Gastrocnemius medialis (tissue), 4 donors: ENCODE data around the gene SCARB1.

Experiments
- CTCF ChIP-seq, 5 experiments: fragments of 450-650 bp in 3 of 5; fragments of 200-600 bp in 2 of 5; sonication (generic) in 2 of 5; IDR thresholded peaks in 4 of 5; conservative IDR thresholded peaks in 1 of 5; 1 replicate in 4 of 5; 2 replicates in 1 of 5; pipeline ENCODE4 v1.5.1; 2016 to 2019; ENCODE audit warnings: antibody characterized with exemption in 5 of 5, mild to moderate bottlenecking in 3 of 5, moderate library complexity in 3 of 5
- POLR2A ChIP-seq, 2 donors: fragments of 450-650 bp; IDR thresholded peaks; one replicate each; pipeline ENCODE4 v1.6.1; 2017; ENCODE audit warnings: antibody characterized with exemption in 2 of 2, mild to moderate bottlenecking in 2 of 2, moderate library complexity in 2 of 2

- TF ChIP-seq CTCF (IDR thresholded peaks at IDR 0.05 in 4 of 5, conservative IDR thresholded peaks at IDR 0.05 in 1 of 5) (no peak), POLR2A (IDR thresholded peaks at IDR 0.05) (no peak)
These were observed 97.8 kb downstream of the SCARB1 start for GRCh38 chr12:124765581-124766489.
